Endothelial cell (in vitro differentiated cells): ENCODE measurements around the gene ZNF652. TPM values are rescaled to one million over a fixed set of nuclear protein-coding genes. Genes with fewer than 3 reads are reported as not detected.

Experiments used
- DNase-seq: peaks from one replicate; pipeline ENCODE4 v3.0.0; 2021; ENCODE audit warnings: low spot score
- H3K27ac Mint-ChIP-seq: one replicate; pipeline ENCODE4 v1.8.0; 2021; ENCODE audit warnings: mixed read lengths, inconsistent platforms; ENCODE audit not compliant: unreplicated experiment
- H3K27me3 Mint-ChIP-seq: one replicate; pipeline ENCODE4 v1.8.0; 2021; ENCODE audit warnings: mild to moderate bottlenecking, moderate library complexity, mixed read lengths, inconsistent platforms; ENCODE audit not compliant: unreplicated experiment
- H3K36me3 Mint-ChIP-seq: one replicate; pipeline ENCODE4 v1.8.0; 2021; ENCODE audit warnings: mild to moderate bottlenecking, low read depth, mixed read lengths, inconsistent platforms; ENCODE audit not compliant: unreplicated experiment
- H3K4me1 Mint-ChIP-seq: one replicate; pipeline ENCODE4 v1.8.0; 2021; ENCODE audit warnings: mild to moderate bottlenecking, mixed read lengths, inconsistent platforms; ENCODE audit not compliant: unreplicated experiment
- H3K4me3 Mint-ChIP-seq: one replicate; pipeline ENCODE4 v1.8.0; 2021; ENCODE audit warnings: mild to moderate bottlenecking, mixed read lengths, inconsistent platforms; ENCODE audit not compliant: unreplicated experiment
- H3K9me3 Mint-ChIP-seq: one replicate; pipeline ENCODE4 v1.8.0; 2021; ENCODE audit warnings: mixed read lengths, inconsistent platforms; ENCODE audit not compliant: unreplicated experiment
- total RNA-seq: library from RNA; stranded (reverse); fragmentation: NEBNext Ultra II Directional; extraction: Animal tissue kit (Norgen Biotek cat#: 25700); gene quantifications from one replicate; pipeline ENCODE4 v1.2.1, GENCODE V29; 2021; ENCODE audit not compliant: unreplicated experiment
- TF ChIP-seq, protein P1 (sequence below): fragments of 200-600 bp; sonication (generic); IDR thresholded peaks from one replicate; pipeline ENCODE4 v1.5.0; 2021; ENCODE audit warnings: antibody characterized with exemption; ENCODE audit not compliant: unreplicated experiment

Gene ZNF652
- total RNA-seq, 1 donor from 2014 or later = 36.0 TPM

DNA sequence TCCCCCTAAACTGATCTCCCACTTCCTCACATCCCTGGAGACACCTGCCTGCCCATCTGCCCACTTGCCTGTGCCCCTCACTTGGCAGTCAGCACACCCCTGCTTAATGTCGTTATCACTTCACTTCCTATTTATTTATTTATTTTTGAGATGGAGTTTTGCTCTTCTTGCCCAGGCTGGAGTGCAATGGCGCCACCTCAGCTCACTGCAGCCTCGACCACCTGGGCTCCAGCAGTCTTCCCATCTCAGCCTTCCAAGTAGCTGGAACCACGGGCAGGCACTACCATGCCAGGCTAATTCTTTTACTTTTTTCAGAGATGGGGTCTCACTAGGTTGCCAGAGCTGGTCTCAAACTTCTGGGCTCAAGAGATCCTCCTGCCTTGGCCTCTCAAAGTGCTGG, 108.0 kb downstream of the ZNF652 start:
- TF ChIP-seq, protein P1, sequence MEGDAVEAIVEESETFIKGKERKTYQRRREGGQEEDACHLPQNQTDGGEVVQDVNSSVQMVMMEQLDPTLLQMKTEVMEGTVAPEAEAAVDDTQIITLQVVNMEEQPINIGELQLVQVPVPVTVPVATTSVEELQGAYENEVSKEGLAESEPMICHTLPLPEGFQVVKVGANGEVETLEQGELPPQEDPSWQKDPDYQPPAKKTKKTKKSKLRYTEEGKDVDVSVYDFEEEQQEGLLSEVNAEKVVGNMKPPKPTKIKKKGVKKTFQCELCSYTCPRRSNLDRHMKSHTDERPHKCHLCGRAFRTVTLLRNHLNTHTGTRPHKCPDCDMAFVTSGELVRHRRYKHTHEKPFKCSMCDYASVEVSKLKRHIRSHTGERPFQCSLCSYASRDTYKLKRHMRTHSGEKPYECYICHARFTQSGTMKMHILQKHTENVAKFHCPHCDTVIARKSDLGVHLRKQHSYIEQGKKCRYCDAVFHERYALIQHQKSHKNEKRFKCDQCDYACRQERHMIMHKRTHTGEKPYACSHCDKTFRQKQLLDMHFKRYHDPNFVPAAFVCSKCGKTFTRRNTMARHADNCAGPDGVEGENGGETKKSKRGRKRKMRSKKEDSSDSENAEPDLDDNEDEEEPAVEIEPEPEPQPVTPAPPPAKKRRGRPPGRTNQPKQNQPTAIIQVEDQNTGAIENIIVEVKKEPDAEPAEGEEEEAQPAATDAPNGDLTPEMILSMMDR = no peak
- DNase-seq = no peak
- Mint-ChIP-seq H3K27ac (no peak overlapping the region), H3K4me1 (no peaks in the 10 kb centered on the region), H3K27me3 (peaks cover 3% of the 10 kb centered on the region), H3K4me3 (no peak overlapping the region), H3K36me3 (no peaks in the 10 kb centered on the region), H3K9me3 (no peaks in the 10 kb centered on the region)

DNA sequence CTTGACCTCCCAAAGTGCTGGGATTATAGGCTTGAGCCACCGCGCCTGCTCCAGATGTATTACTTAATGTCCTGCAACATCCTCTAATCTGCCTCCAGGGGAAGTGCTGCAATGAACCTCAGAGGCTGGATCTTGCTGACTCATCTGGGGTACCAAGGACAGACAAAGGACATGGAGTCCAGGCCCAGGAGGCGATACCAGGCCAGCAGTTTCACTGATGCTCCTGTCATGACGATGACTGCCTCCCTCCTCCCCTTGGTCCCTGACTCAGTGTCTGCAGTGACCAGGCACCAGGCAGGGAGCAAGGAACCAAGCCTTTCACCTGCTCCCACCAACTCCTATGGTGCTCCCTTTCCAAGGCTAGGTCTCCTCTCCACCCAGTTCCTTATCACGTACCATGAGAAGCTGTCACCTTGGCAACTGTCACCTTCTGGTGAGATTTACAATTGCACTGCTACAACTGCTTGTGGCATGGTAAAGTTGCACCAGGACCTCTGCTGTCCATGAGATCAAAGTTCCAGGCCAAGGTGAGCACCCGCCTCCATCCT, 109.8 kb downstream of the ZNF652 start:
- Mint-ChIP-seq H3K27me3 (peaks cover 3% of the 10 kb centered on the region), H3K9me3 (no peaks in the 10 kb centered on the region), H3K36me3 (no peaks in the 10 kb centered on the region), H3K4me1 (no peaks in the 10 kb centered on the region), H3K4me3 (no peak overlapping the region), H3K27ac (no peak overlapping the region)
- TF ChIP-seq, protein P1 = no peak
- DNase-seq = no peak

DNA sequence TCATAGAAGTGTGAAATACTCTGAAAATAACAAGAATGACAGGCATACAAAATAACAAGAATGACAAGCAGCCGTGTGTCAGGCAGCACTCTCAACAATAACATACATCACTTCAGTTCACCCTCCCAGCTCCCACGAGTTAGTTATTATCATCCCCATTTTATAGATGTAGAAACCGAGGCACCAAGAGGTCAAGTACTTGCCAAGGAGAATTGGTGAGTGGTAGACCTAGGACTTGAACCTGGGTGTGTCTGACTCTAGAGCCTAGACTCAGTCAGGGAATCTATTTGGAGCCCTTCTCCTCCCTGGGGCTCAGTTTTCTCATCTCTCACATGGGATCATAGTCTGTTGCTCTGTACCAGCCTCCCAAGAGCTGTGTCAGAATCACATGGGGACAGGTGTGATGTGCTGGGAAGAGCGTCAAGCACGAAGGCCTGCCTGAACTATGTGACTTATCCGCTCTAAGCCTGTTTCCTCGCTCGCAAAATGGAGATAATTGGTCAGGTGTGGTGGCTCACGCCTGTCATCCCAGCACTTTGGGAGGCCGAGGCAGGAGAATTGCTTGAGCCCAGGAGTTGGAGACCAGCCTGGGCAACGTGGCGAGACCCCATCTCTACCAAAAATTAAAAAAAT, 112.0 kb downstream of the ZNF652 start:
- no peak overlapping the region for H3K27ac Mint-ChIP-seq
- no peaks in the 10 kb centered on the region for H3K9me3 Mint-ChIP-seq
- H3K4me1 Mint-ChIP-seq = no peaks in the 10 kb centered on the region
- no peak overlapping the region for H3K4me3 Mint-ChIP-seq
- peaks cover 3% of the 10 kb centered on the region for H3K27me3 Mint-ChIP-seq
- no peaks in the 10 kb centered on the region for H3K36me3 Mint-ChIP-seq
- DNase-seq = no peak
- TF ChIP-seq, protein P1 = no peak

DNA sequence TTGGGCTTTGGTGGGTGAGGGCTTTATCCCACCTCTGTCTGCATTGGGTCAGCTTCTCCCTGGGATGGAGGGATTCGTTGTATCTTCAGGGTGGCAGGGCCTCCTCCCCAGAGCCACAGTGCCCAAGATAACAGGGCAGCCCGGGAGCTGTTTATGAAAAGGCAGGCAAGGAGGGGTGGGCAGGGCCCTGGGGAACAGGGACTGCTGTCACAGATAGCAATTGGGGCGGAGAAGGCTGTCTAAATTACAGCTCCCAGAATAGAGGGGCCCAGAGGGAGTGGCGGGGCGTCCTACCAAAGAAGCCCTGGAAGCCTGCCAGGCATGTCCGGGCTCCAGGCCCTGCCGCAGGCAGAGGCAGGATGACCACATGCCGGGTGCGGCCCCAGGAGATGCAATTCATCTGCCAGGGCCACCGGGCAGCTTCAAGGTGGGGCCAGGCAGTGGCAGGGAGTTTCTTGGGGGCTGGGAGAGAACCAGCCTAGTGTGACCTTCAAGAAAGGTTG, 112.7 kb downstream of the ZNF652 start:
- no peak overlapping the region for H3K4me3 Mint-ChIP-seq
- no peaks in the 10 kb centered on the region for H3K4me1 Mint-ChIP-seq
- no peaks in the 10 kb centered on the region for H3K9me3 Mint-ChIP-seq
- H3K27ac Mint-ChIP-seq = no peak overlapping the region
- H3K36me3 Mint-ChIP-seq = no peaks in the 10 kb centered on the region
- peaks cover 3% of the 10 kb centered on the region for H3K27me3 Mint-ChIP-seq
- no peak for DNase-seq
- TF ChIP-seq, protein P1 = no peak

DNA sequence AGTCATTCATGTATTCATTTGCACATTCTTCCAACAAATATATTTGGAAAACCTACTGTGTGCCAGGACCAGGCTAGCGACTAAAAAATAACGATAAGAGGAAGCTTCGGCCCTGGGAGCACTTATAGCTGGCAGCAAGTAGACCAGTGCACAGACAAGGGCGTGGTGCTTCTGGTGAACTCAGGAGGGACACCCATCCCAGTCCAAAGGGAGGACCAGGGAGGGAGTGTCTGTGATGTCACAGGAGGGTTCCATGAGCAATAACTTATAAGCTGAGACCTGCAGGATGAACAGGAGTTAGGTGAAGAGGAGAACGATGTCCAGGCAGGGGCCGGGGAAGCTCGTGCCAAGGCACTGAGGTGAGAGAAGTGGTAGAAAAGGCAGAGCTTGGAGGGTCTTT, 114.1 kb downstream of the ZNF652 start:
- Mint-ChIP-seq H3K27me3 (peaks cover 3% of the 10 kb centered on the region), H3K27ac (no peak overlapping the region), H3K9me3 (no peaks in the 10 kb centered on the region), H3K4me1 (no peaks in the 10 kb centered on the region), H3K4me3 (no peak overlapping the region), H3K36me3 (no peaks in the 10 kb centered on the region)
- DNase-seq = no peak
- TF ChIP-seq, protein P1 = no peak
